Central memory CD8-positive, alpha-beta T cell (primary cell): ENCODE measurements around the gene TNK2.
"Not testable (repeated sequence)": the region's sequence is repeated elsewhere in the genome, so short reads cannot be mapped to it uniquely, and the experiment has no call there.

ENCODE experiments used
- ATAC-seq: fragments of 150-1000 bp; cut with Tn5 transposase; replicated peaks from 2 replicates; pipeline ENCODE4 v1.10.0; 2022; ENCODE audit warnings: mild to moderate bottlenecking, moderate FRiP score, moderate number of reproducible peaks; ENCODE audit not compliant: poor library complexity, severe bottlenecking; ENCODE audit errors: extremely low read depth
- DNase-seq, 2 donors: peaks; one replicate each; pipeline ENCODE4 v3.0.0; 2021; ENCODE audit warnings: low spot score in 2 of 2
- H3K27ac Mint-ChIP-seq: one replicate; pipeline ENCODE4 v1.8.0; 2022; ENCODE audit warnings: low read depth, mild to moderate bottlenecking, moderate library complexity, mixed read lengths
- H3K27me3 Mint-ChIP-seq: one replicate; pipeline ENCODE4 v1.8.0; 2022; ENCODE audit warnings: mixed read lengths
- H3K36me3 Mint-ChIP-seq: one replicate; pipeline ENCODE4 v1.8.0; 2022; ENCODE audit warnings: mild to moderate bottlenecking, moderate library complexity, mixed read lengths; ENCODE audit not compliant: insufficient read depth
- H3K4me1 Mint-ChIP-seq: one replicate; pipeline ENCODE4 v1.8.0; 2022; ENCODE audit warnings: mixed read lengths
- H3K4me3 Mint-ChIP-seq: one replicate; pipeline ENCODE4 v1.8.0; 2022; ENCODE audit warnings: mild to moderate bottlenecking, moderate library complexity, mixed read lengths
- H3K9me3 Mint-ChIP-seq: one replicate; pipeline ENCODE4 v1.8.0; 2022; ENCODE audit warnings: mixed read lengths

The TNK2 gene

GRCh38 chr3:195939526-195940470, 31.4 kb upstream of the TNK2 start:
- H3K27me3 Mint-ChIP-seq, ATAC-seq, H3K4me3 Mint-ChIP-seq, H3K36me3 Mint-ChIP-seq, H3K9me3 Mint-ChIP-seq, DNase-seq, H3K27ac Mint-ChIP-seq: not testable (repeated sequence)
- peaks cover 30% of the 10 kb centered on the region for H3K4me1 Mint-ChIP-seq

- not testable (repeated sequence) for H3K27me3 Mint-ChIP-seq, DNase-seq, ATAC-seq, H3K9me3 Mint-ChIP-seq, H3K36me3 Mint-ChIP-seq, H3K4me3 Mint-ChIP-seq, H3K27ac Mint-ChIP-seq, H3K4me1 Mint-ChIP-seq
Measured at GRCh38 chr3:195933044-195933430, 24.7 kb upstream of the TNK2 start.

GRCh38 chr3:195932418-195933043, 24.2 kb upstream of the TNK2 start:
- Mint-ChIP-seq H3K27me3 (no peaks in the 10 kb centered on the region), H3K4me3 (no peak overlapping the region), H3K9me3 (no peaks in the 10 kb centered on the region), H3K27ac (no peak overlapping the region), H3K4me1 (peaks cover 5% of the 10 kb centered on the region), H3K36me3 (peaks cover 3% of the 10 kb centered on the region)
- DNase-seq, result no peak
- no peak for ATAC-seq

- H3K9me3 Mint-ChIP-seq, result no peaks in the 10 kb centered on the region
- no peak for ATAC-seq
- H3K4me3 Mint-ChIP-seq, result no peak overlapping the region
- peaks cover 3% of the 10 kb centered on the region for H3K36me3 Mint-ChIP-seq
- H3K4me1 Mint-ChIP-seq, result peaks cover 5% of the 10 kb centered on the region
- DNase-seq, result no peak
- no peak overlapping the region for H3K27ac Mint-ChIP-seq
- H3K27me3 Mint-ChIP-seq, result no peaks in the 10 kb centered on the region
Measured at GRCh38 chr3:195931582-195932273, 23.4 kb upstream of the TNK2 start.

GRCh38 chr3:195929452-195929851, 21.1 kb upstream of the TNK2 start:
- Mint-ChIP-seq H3K36me3 (no peaks in the 10 kb centered on the region), H3K4me3 (no peak overlapping the region), H3K4me1 (peaks cover 5% of the 10 kb centered on the region), H3K27me3 (no peaks in the 10 kb centered on the region), H3K9me3 (no peaks in the 10 kb centered on the region), H3K27ac (no peak overlapping the region)
- DNase-seq (no peak), ATAC-seq (no peak)

GRCh38 chr3:195921334-195921791, 13.0 kb upstream of the TNK2 start:
- DNase-seq, result no peak
- peaks cover 1% of the 10 kb centered on the region for H3K36me3 Mint-ChIP-seq
- peaks cover 11% of the 10 kb centered on the region for H3K27me3 Mint-ChIP-seq
- no peak for ATAC-seq
- no peak overlapping the region for H3K4me3 Mint-ChIP-seq
- no peak overlapping the region for H3K27ac Mint-ChIP-seq
- no peaks in the 10 kb centered on the region for H3K9me3 Mint-ChIP-seq
- no peaks in the 10 kb centered on the region for H3K4me1 Mint-ChIP-seq

- H3K9me3 Mint-ChIP-seq, result no peaks in the 10 kb centered on the region
- DNase-seq (no peak), ATAC-seq (no peak)
- no peak overlapping the region for H3K27ac Mint-ChIP-seq
- peaks cover 9% of the 10 kb centered on the region for H3K4me1 Mint-ChIP-seq
- H3K27me3 Mint-ChIP-seq, result peaks cover 23% of the 10 kb centered on the region
- H3K4me3 Mint-ChIP-seq, result no peak overlapping the region
- H3K36me3 Mint-ChIP-seq, result peaks cover 5% of the 10 kb centered on the region
Measured at GRCh38 chr3:195918176-195918575, 9.8 kb upstream of the TNK2 start.

GRCh38 chr3:195916991-195917390, 8.6 kb upstream of the TNK2 start:
- ATAC-seq, result no peak

GRCh38 chr3:195916291-195916690, 7.9 kb upstream of the TNK2 start:
- DNase-seq (no peak), ATAC-seq (no peak)
- H3K27ac Mint-ChIP-seq, result no peak overlapping the region
- H3K4me3 Mint-ChIP-seq, result no peak overlapping the region
- H3K4me1 Mint-ChIP-seq, result peaks cover 9% of the 10 kb centered on the region
- peaks cover 23% of the 10 kb centered on the region for H3K27me3 Mint-ChIP-seq
- no peaks in the 10 kb centered on the region for H3K9me3 Mint-ChIP-seq
- peaks cover 5% of the 10 kb centered on the region for H3K36me3 Mint-ChIP-seq

More at GRCh38 chr3:195916991-195917390, 8.6 kb upstream of the TNK2 start:
- Mint-ChIP-seq H3K4me3 (no peak overlapping the region), H3K27me3 (peaks cover 23% of the 10 kb centered on the region), H3K9me3 (no peaks in the 10 kb centered on the region), H3K27ac (no peak overlapping the region), H3K4me1 (peaks cover 9% of the 10 kb centered on the region), H3K36me3 (peaks cover 5% of the 10 kb centered on the region)
- DNase-seq, result no peak

- peaks cover 9% of the 10 kb centered on the region for H3K4me1 Mint-ChIP-seq
- peak overlapping the region; percentile 46 for H3K27ac Mint-ChIP-seq
- DNase-seq, result peak; percentile 85 to 92
- H3K9me3 Mint-ChIP-seq, result no peaks in the 10 kb centered on the region
- H3K36me3 Mint-ChIP-seq, result peaks cover 5% of the 10 kb centered on the region
- no peak overlapping the region for H3K4me3 Mint-ChIP-seq
- H3K27me3 Mint-ChIP-seq, result peaks cover 23% of the 10 kb centered on the region
- peak; percentile 94 for ATAC-seq
Measured at GRCh38 chr3:195914648-195915473, 6.5 kb upstream of the TNK2 start.

- H3K4me3 Mint-ChIP-seq, H3K9me3 Mint-ChIP-seq, H3K36me3 Mint-ChIP-seq, ATAC-seq, H3K4me1 Mint-ChIP-seq, DNase-seq: not testable (repeated sequence)
- H3K27ac Mint-ChIP-seq, result peak overlapping the region; percentile 46
- peaks cover 23% of the 10 kb centered on the region for H3K27me3 Mint-ChIP-seq
Measured at GRCh38 chr3:195914146-195914545, 5.8 kb upstream of the TNK2 start.

- H3K4me1 Mint-ChIP-seq, result peaks cover 12% of the 10 kb centered on the region
- no peak for DNase-seq
- H3K27ac Mint-ChIP-seq, result no peak overlapping the region
Measured at GRCh38 chr3:195913382-195913781, 5.0 kb upstream of the TNK2 start.

More at GRCh38 chr3:195913382-195913781, 5.0 kb upstream of the TNK2 start:
- peaks cover 23% of the 10 kb centered on the region for H3K27me3 Mint-ChIP-seq
- H3K9me3 Mint-ChIP-seq, result no peaks in the 10 kb centered on the region
- no peak for ATAC-seq
- peaks cover 8% of the 10 kb centered on the region for H3K36me3 Mint-ChIP-seq
- no peak overlapping the region for H3K4me3 Mint-ChIP-seq
